ENCODE data around the gene TMEM233.
"Not testable (repeated sequence)": the region's sequence is repeated elsewhere in the genome, so short reads cannot be mapped to it uniquely, and the experiment has no call there.

The TMEM233 gene

DNA sequence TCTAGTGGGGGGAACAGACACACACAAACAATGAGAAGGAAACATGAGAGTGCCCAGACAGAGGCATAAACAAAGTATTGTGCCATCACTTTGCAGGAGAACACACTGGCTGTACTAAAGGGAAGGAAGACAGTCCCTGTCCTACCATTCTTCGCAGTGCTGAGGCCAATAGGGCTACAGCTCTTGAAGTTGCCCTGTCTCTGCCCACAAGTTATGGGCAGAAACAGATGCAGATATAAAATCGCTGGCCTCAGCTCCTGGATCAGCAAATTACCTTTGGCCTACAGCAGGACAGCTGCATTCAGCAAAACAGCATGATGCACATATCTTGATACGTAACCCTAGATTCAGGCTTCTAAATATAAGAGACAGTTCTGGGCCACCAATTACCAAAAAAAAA, 51.4 kb downstream of the TMEM233 start:
- ChIA-PET POLR2A (no interaction called here), CTCF (interaction anchor here (2.6 kb wide), 1 partner anchor 23 kb away, joined by 6 read pairs; the partner anchor contains the start of gene PRKAB1)
- DNase-seq (ENCODE audit: extremely low spot score) = no peak
- TF ChIP-seq, protein P1, sequence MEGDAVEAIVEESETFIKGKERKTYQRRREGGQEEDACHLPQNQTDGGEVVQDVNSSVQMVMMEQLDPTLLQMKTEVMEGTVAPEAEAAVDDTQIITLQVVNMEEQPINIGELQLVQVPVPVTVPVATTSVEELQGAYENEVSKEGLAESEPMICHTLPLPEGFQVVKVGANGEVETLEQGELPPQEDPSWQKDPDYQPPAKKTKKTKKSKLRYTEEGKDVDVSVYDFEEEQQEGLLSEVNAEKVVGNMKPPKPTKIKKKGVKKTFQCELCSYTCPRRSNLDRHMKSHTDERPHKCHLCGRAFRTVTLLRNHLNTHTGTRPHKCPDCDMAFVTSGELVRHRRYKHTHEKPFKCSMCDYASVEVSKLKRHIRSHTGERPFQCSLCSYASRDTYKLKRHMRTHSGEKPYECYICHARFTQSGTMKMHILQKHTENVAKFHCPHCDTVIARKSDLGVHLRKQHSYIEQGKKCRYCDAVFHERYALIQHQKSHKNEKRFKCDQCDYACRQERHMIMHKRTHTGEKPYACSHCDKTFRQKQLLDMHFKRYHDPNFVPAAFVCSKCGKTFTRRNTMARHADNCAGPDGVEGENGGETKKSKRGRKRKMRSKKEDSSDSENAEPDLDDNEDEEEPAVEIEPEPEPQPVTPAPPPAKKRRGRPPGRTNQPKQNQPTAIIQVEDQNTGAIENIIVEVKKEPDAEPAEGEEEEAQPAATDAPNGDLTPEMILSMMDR (IDR thresholded peaks at IDR 0.05; ENCODE audit: control extremely low read depth, extremely low read depth, low read depth, missing control alignments) = no peak

DNA sequence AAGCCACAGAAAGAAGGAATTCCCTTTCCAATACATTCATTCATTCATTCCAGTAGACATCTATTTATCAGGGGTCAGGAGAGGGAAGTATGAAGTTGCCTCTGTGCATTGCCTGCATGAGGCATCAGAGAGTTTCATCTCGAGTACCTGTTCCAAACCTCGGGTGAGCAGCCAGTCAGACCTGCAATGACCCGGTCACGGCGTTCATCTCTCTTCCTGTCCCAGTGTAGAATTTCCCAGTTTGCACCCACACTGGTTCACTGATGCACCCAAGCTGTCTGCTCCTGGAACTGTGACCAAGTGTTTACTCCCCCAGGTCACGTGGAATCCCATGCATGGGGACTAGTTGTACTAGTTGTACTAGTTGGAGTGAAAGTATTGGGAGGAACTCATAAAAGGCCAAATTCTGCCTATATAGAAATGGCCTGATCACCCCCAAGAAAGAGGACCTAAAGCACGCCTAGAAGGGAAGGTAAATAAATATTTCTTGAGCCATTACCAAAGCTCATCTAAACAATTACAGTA, 52.0 kb downstream of the TMEM233 start:
- TF ChIP-seq, protein P1 (IDR thresholded peaks at IDR 0.05; ENCODE audit: control extremely low read depth, extremely low read depth, low read depth, missing control alignments) = no peak
- ChIA-PET CTCF (interaction anchor here (1.0 to 1.1 kb wide), 2 partner anchors 14 to 22 kb away, joined by 3 to 4 read pairs; no protein-coding TSS in a partner anchor), POLR2A (no interaction called here)
- no peak for DNase-seq (ENCODE audit: extremely low spot score)

DNA sequence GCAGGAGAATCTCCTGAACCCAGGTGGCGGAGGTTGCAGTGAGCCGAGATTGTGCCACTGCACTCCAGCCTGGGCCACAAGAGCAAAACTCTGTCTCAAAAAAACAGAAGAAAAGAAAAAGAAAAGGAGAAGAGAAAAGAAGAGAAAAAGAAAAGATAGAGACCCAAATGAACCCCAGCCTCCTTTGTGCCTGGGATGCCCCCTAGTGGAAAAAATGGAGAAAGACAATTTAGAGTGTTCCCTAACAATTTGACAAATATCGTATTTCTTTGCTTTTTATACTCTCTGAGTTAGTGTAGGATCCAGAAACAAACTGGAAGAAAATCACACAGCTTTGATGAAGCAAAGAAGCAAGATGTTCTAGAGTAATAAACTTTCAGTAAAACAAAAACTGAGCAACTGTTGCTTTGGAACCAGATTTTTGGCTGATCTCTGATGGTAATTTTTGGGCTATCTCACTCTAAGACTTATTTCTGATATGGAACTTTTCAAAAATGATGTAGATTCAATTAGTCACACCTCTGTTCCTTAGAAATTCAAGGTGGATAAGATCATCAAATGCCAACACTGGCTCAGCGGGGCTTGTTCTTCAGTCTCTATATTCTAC, 55.7 kb downstream of the TMEM233 start:
- TF ChIP-seq, protein P1 (IDR thresholded peaks at IDR 0.05; ENCODE audit: control extremely low read depth, extremely low read depth, low read depth, missing control alignments) = peak; percentile 33
- POLR2A ChIA-PET = no interaction called here
- CTCF ChIA-PET = interaction anchor here (0.8 to 2.9 kb wide), 11 partner anchors 9 to 530 kb away, joined by 3 to 13 read pairs (median 5); partner anchors contain the start of gene PRKAB1
- peak; percentile 65 for DNase-seq (ENCODE audit: extremely low spot score)

DNA sequence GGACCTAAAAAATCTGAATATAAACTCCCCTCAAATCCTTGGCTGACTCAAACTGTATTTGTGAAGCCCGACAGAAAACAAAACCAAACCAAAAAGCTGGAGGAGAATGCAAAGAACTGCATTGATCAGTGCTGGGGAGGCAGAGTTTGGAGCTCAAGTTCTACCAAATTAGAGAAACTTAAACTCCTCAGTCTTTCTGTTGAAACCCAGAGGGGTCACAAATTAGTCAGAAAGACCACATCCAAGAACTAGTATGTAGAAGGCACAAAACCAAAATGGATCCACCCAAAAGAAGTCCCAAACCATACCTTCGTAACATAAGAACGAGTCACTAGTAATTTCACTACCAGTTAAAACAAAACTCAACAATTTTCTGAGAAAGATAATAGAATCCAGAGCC, 59.1 kb downstream of the TMEM233 start:
- TF ChIP-seq, protein P1 (IDR thresholded peaks at IDR 0.05; ENCODE audit: control extremely low read depth, extremely low read depth, low read depth, missing control alignments) = no peak
- DNase-seq (ENCODE audit: extremely low spot score) = no peak
- ChIA-PET CTCF (interaction anchor here (1.0 to 1.3 kb wide), 3 partner anchors 13 to 107 kb away, joined by 3 to 4 read pairs (median 3); no protein-coding TSS in a partner anchor), POLR2A (no interaction called here)

DNA sequence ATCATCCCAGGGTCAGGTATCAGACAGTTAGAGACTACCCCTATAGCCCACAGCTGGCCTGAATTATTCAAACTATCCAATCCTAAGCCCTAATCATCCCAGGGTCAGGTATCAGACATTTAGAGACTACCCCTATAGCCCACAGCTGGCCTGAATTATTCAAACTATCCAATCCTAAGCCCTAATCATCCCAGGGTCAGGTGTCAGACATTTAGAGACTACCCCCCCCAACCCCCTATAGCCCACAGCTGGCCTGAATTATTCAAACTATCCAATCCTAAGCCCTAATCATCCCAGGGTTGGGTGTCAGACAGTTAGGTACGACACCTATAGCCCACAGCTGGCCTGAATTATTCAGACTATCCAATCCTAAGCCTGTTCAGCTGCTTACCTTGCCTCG, 63.4 kb downstream of the TMEM233 start:
- POLR2A ChIA-PET; DNase-seq (ENCODE audit: extremely low spot score): not testable (repeated sequence)
- CTCF ChIA-PET = interaction anchor here (1.0 to 2.2 kb wide), 2 partner anchors 9 to 12 kb away, joined by 3 to 17 read pairs; partner anchors contain the start of gene PRKAB1

DNA sequence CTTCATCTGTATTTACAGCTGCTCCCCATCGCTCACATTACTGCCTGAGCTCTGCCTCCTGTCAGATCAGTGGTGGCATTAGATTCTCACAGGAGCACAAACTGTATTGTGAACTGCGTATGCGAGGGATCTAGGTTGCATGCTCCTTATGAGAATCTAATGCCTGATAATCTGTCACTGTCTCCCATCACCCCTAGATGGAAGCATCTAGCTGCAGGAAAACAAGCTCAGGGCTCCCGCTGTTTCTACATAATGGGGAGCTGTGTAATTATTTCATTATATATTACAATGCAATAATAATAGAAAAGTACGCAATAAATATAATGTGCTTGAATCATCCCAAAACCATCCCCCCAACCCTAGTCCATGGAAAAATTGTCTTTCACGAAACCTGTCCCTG, 64.6 kb downstream of the TMEM233 start:
- CTCF ChIA-PET = interaction anchor here (0.7 to 2.2 kb wide), 8 partner anchors 8 to 214 kb away, joined by 3 to 17 read pairs (median 6); partner anchors contain the start of gene PRKAB1
- DNase-seq (ENCODE audit: extremely low spot score); POLR2A ChIA-PET: not testable (repeated sequence)

DNA sequence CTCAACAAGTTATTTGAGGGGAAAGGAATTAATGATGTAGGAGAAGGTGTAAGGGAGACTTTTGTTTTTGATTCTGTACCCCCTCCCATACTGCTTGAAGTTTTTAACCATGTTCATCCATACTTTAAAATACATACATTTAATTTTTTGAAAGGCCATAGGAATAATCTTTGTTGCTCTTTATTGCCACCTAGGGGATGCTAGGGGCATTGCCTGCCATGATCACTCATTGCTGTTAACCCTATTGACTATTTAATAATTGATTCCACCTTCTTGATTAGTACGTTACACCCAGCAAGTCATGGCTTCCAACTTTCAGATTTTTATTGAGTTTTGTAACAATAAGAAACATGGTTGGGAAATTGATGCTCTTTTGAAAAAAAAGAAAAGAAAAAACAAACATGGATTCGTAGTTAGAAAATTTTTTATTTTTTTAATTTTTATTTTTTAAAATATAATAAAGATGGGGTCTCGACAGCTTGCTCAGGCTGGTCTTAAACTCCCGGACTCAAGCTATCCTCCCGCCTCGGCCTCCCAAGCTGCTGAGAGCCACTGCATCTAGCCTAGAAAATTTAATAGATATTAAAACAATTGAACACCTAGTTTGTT, 65.8 kb downstream of the TMEM233 start:
- ChIA-PET POLR2A (no interaction called here), CTCF (interaction anchor here (0.7 to 2.2 kb wide), 5 partner anchors 9 to 216 kb away, joined by 3 to 17 read pairs (median 7); partner anchors contain the start of gene PRKAB1)
- DNase-seq (ENCODE audit: extremely low spot score) = peak; percentile 59
- TF ChIP-seq, protein P1 (IDR thresholded peaks at IDR 0.05; ENCODE audit: control extremely low read depth, extremely low read depth, low read depth, missing control alignments) = peak; percentile 64
